HTERT RPE-1 (cell line): Measurements from ENCODE around the gene SNRNP27.

Experiments
- in situ Hi-C: fragments of 300-500 bp; cut with MboI; formaldehyde crosslinking; loops from 4 replicates; pipeline ENCODE4 v1.14.3; 2020; ENCODE audit warnings: low sequenced_read_pairs

SNRNP27 gene

GRCh38 chr2:69914950-69915945, 21.5 kb downstream of the SNRNP27 start, which contains the start of gene MXD1:
TSS of gene MXD1 (plus strand) at chr2:69915109. CDS start at chr2:69915331, 222 bp downstream.
- in situ Hi-C loops, result no loop called here

- in situ Hi-C loops, result no loop called here
Observed at GRCh38 chr2:69916106-69916505, 22.4 kb downstream of the SNRNP27 start.

- in situ Hi-C loops, result no loop called here
Observed at GRCh38 chr2:69917852-69918251, 24.1 kb downstream of the SNRNP27 start.

GRCh38 chr2:69918401-69918800, 24.6 kb downstream of the SNRNP27 start:
- in situ Hi-C loops, result no loop called here

GRCh38 chr2:69923116-69923515, 29.4 kb downstream of the SNRNP27 start:
- in situ Hi-C loops, result no loop called here

- in situ Hi-C loops, result no loop called here
Observed at GRCh38 chr2:69926849-69927515, 33.2 kb downstream of the SNRNP27 start.

- in situ Hi-C loops, result no loop called here
Observed at GRCh38 chr2:69931832-69932595, 38.3 kb downstream of the SNRNP27 start.

GRCh38 chr2:69932596-69932922, 38.8 kb downstream of the SNRNP27 start:
- in situ Hi-C loops, result no loop called here

GRCh38 chr2:69933254-69933828, 39.6 kb downstream of the SNRNP27 start:
- in situ Hi-C loops, result no loop called here

GRCh38 chr2:69933839-69934613, 40.3 kb downstream of the SNRNP27 start:
- in situ Hi-C loops, result no loop called here

GRCh38 chr2:69934614-69934908, 40.8 kb downstream of the SNRNP27 start:
- in situ Hi-C loops, result no loop called here

- in situ Hi-C loops, result no loop called here
Observed at GRCh38 chr2:69935011-69935410, 41.3 kb downstream of the SNRNP27 start.

- in situ Hi-C loops, result no loop called here
Observed at GRCh38 chr2:69936906-69937305, 43.1 kb downstream of the SNRNP27 start.

- in situ Hi-C loops, result no loop called here
Observed at GRCh38 chr2:69937968-69938367, 44.2 kb downstream of the SNRNP27 start.

GRCh38 chr2:69939722-69940121, 46.0 kb downstream of the SNRNP27 start:
- in situ Hi-C loops, result no loop called here

GRCh38 chr2:69940691-69941090, 46.9 kb downstream of the SNRNP27 start:
- in situ Hi-C loops, result no loop called here

GRCh38 chr2:69943000-69943842, 49.5 kb downstream of the SNRNP27 start:
- in situ Hi-C loops, result no loop called here

- in situ Hi-C loops, result no loop called here
Observed at GRCh38 chr2:69943843-69944525, 50.2 kb downstream of the SNRNP27 start.

GRCh38 chr2:69944756-69945155, 51.0 kb downstream of the SNRNP27 start:
- in situ Hi-C loops, result no loop called here
